K562 (cell line): ENCODE measurements around the gene RALGPS1. TPM values are rescaled to one million over a fixed set of nuclear protein-coding genes. Genes with fewer than 3 reads are reported as not detected.

Experiments
- ATAC-seq: fragments of 200-7000 bp; cut with Tn5 transposase; 3 replicates; pipeline ENCODE4 v1.9.1; 2020; ENCODE audit warnings: moderate library complexity
- BruUV-seq: library from RNA; stranded (reverse); fragments of 400-500 nt; replicated peaks from 2 replicates; lab custom pipeline; 2021; lab: Mats Ljungman, UMichigan
- CTCF ChIA-PET: fragments of 300-600 bp; formaldehyde crosslinking; extraction: SDS; loops from one replicate; lab custom pipeline; 2021; ENCODE audit warnings: low intra/inter-chr PET ratio; lab: Yijun Ruan, JAX
- POLR2A ChIA-PET: fragments of 300-600, 350-650 bp; sonication (Branson Sonifier 250); formaldehyde crosslinking; extraction: SDS; loops from one replicate; lab custom pipeline; 2021; ENCODE audit warnings: antibody characterized with exemption, inconsistent platforms; lab: Yijun Ruan, JAX
- DNase-seq, 4 experiments: peaks; one replicate each; pipeline versions ENCODE4 v3.0.0 to v3.0.0-alpha.2; 2011 to 2018; ENCODE audit warnings: low spot score in 3 of 4, mixed read lengths in 3 of 4; ENCODE audit errors: extremely low read depth in 1 of 4
- FAIRE-seq: peaks from 2 replicates; lab custom pipeline; 2011; peaks lifted over from hg19 to GRCh38; lab: Jason Lieb, UNC
- H2AFZ ChIP-seq: 2 replicates; pipeline ENCODE4 v1.6.0; 2011; ENCODE audit warnings: low read depth, low read length, control low read depth, inconsistent platforms
- H3K27ac ChIP-seq: fragments of 200-600 bp; 3 replicates; pipeline ENCODE4 v1.8.0; 2011; ENCODE audit warnings: low read depth, mild to moderate bottlenecking, control low read depth, inconsistent platforms, low read length, moderate library complexity, mixed read lengths; ENCODE audit errors: extremely low read depth
- H3K27me3 ChIP-seq, 2 experiments: fragments of 300-600 bp in 1 of 2; 2 replicates in 1 of 2; 3 replicates in 1 of 2; pipeline versions ENCODE4 v1.6.0 to v1.8.0; 2011; ENCODE audit warnings: inconsistent platforms in 2 of 2, low read length in 2 of 2, mild to moderate bottlenecking in 1 of 2, mixed read lengths in 1 of 2, moderate library complexity in 1 of 2; ENCODE audit not compliant: control insufficient read depth in 2 of 2, insufficient read depth in 2 of 2
- H3K36me3 ChIP-seq: fragments of 300-600 bp; 3 replicates; pipeline ENCODE4 v1.8.0; 2011; ENCODE audit warnings: mild to moderate bottlenecking, low read length, inconsistent platforms; ENCODE audit not compliant: control insufficient read depth, insufficient read depth
- H3K4me1 ChIP-seq, 2 experiments: fragments of 200-600 bp in 1 of 2; replicated peaks in 1 of 2; 2 replicates in 1 of 2; 3 replicates in 1 of 2; pipeline versions ENCODE4 v1.5.1 to v1.8.0; 2011; ENCODE audit warnings: inconsistent platforms in 2 of 2, low read length in 2 of 2, mild to moderate bottlenecking in 1 of 2, mixed read lengths in 1 of 2, moderate library complexity in 1 of 2; ENCODE audit not compliant: control insufficient read depth in 2 of 2, insufficient read depth in 2 of 2
- H3K4me2 ChIP-seq: 2 replicates; pipeline ENCODE4 v1.6.1; 2011; ENCODE audit warnings: low read length, control low read depth, inconsistent platforms, mixed read lengths; ENCODE audit not compliant: insufficient read depth
- H3K4me3 ChIP-seq: fragments of 200-600 bp; sonication (generic), shearing (Covaris generic); 2 replicates; pipeline ENCODE4 v1.5.1; 2016; ENCODE audit warnings: control low read depth, inconsistent platforms
- H3K79me2 ChIP-seq: fragments of 200-600 bp; 3 replicates; pipeline ENCODE4 v1.8.0; 2011; ENCODE audit warnings: low read length, inconsistent platforms; ENCODE audit not compliant: control insufficient read depth, insufficient read depth
- H3K9ac ChIP-seq, 2 experiments: 2 replicates each; pipeline versions ENCODE4 v1.6.0 to v1.6.1; 2011; ENCODE audit warnings: low read depth in 2 of 2, low read length in 2 of 2, control low read depth in 1 of 2, inconsistent platforms in 1 of 2, mild to moderate bottlenecking in 1 of 2, mixed read lengths in 1 of 2; ENCODE audit not compliant: insufficient read depth in 1 of 2
- H3K9me1 ChIP-seq: one replicate; pipeline ENCODE4 v1.6.0; 2011; ENCODE audit warnings: inconsistent platforms, mild to moderate bottlenecking, low read length, moderate library complexity; ENCODE audit not compliant: control insufficient read depth, insufficient read depth
- H3K9me3 ChIP-seq: replicated peaks from 2 replicates; pipeline ENCODE4 v1.5.1; 2011; ENCODE audit warnings: low read depth, low read length, inconsistent platforms; ENCODE audit not compliant: control insufficient read depth, insufficient read depth
- H4K20me1 ChIP-seq: replicated peaks from 2 replicates; pipeline ENCODE4 v1.6.1; 2011; ENCODE audit warnings: low read length, inconsistent platforms, mixed read lengths; ENCODE audit not compliant: control insufficient read depth, insufficient read depth
- RFX5 ChIP-seq: IDR thresholded peaks from 2 replicates; pipeline ENCODE4 v1.6.1; 2011; ENCODE audit warnings: low read depth, mild to moderate bottlenecking, improper control_type of control experiment, low read length
- SPI1 ChIP-seq: IDR thresholded peaks from 2 replicates; pipeline ENCODE4 v1.6.1; 2011; ENCODE audit warnings: low read depth, low read length, control low read depth, borderline replicate concordance
- SREBF1 ChIP-seq: fragments of 150-350 bp; IDR thresholded peaks from 2 replicates; pipeline ENCODE4 v1.6.1; 2014; ENCODE audit warnings: antibody characterized with exemption, low read depth, low read length, borderline replicate concordance
- ZBED1 ChIP-seq: IDR thresholded peaks from 2 replicates; pipeline ENCODE4 v1.6.1; 2014
- ZNF174 ChIP-seq: fragments of 250-450 bp; sonication (Bioruptor Pico); IDR thresholded peaks from 2 replicates; pipeline ENCODE4 v1.4.0; 2020; ENCODE audit warnings: mild to moderate bottlenecking
- ZZZ3 ChIP-seq: fragments of 450-650 bp; IDR thresholded peaks from 2 replicates; pipeline ENCODE4 v1.6.1; 2016; ENCODE audit warnings: antibody characterized with exemption, mild to moderate bottlenecking, moderate library complexity
- WGBS: fragments of 100-300 bp; shearing (Covaris generic); methylation state at CpG from one replicate; pipeline ENCODE4 v1.1.6; 2016; ENCODE audit warnings: low coverage, mixed read lengths; ENCODE audit not compliant: insufficient coverage; ENCODE audit errors: missing lambda C conversion rate; 5-methylcytosine and 5-hydroxymethylcytosine counted together
- in situ Hi-C: fragments of 300-500 bp; cut with MboI; formaldehyde crosslinking; loops from 4 replicates; pipeline ENCODE4 v1.15.0; 2018; ENCODE audit warnings: inconsistent platforms, mixed read lengths
- intact Hi-C: fragments of 100-400 bp; cut with micrococcal nuclease; formaldehyde crosslinking; loops from 2 replicates; pipeline ENCODE4 v1.14.2; 2022
- polyA plus RNA-seq, 8 experiments: library from polyadenylated mRNA; depleted of rRNA in 4 of 8; stranded (reverse) in 5 of 8; unstranded in 3 of 8; fragments of >200 nt; fragmentation: Nextera tagmentation in 2 of 8; fragmentation: Illumina TruSeq in 1 of 8; extraction: Ambion mirVana in 2 of 8; extraction: Trizol in 1 of 8; gene quantifications; 2 replicates each; pipeline versions ENCODE4 v1.2.1 to v1.2.3, GENCODE V29; 2011 to 2014; ENCODE audit warnings: inconsistent platforms in 1 of 8, missing spikeins in 1 of 8
- total RNA-seq, 7 experiments: library from RNA; depleted of rRNA in 6 of 7; stranded (reverse); fragments of >200 nt in 6 of 7; fragmentation: Illumina TruSeq in 2 of 7; extraction: Trizol in 2 of 7; gene quantifications; 2 replicates each; pipeline versions ENCODE4 v1.2.1 to v1.2.3, GENCODE V29; 2011 to 2021; ENCODE audit warnings: low replicate concordance in 1 of 7
- TF ChIP-seq, protein P1 (sequence below): IDR thresholded peaks from 2 replicates; pipeline ENCODE4 v1.6.1; 2011; ENCODE audit not compliant: insufficient read length; ENCODE audit errors: extremely low read depth
- TF ChIP-seq, protein P2 (sequence below), 2 experiments: fragments of 450-650 bp; IDR thresholded peaks; 2 replicates each; pipeline ENCODE4 v1.6.1; 2018; ENCODE audit warnings: mild to moderate bottlenecking in 2 of 2, low read depth in 1 of 2; ENCODE audit not compliant: partially characterized antibody in 2 of 2

Gene RALGPS1
- total and polyA plus RNA-seq, 9 of the 15 experiments (the other 6 are each of a cell fraction or from before 2014, with no cell fraction given) = 0.04 to 2.6 (median 1.5) TPM

DNA sequence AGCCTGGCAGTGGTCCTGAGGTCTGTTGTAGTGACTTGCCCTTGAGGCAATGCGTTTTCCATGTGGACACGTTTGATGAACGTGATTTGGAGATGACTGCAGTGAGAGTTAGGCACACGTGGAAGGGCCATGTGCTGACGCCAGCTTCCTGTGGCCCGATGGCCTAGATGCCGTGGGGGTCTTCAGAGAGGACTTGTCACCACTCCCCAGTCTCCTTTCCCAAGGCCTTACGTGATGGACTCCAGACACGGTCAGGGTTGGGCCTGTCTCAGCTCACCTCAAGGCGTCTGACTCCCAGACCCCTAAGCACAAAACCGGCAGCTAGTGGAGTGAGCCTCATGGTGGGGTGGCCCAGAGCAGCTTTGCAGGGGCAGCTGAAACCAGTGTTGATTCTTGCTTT is 115.0 kb downstream of the RALGPS1 start:
- Histone ChIP-seq H3K9ac (no peak overlapping the region), H3K4me2 (no peak overlapping the region), H3K4me1 (peaks cover 0 to 5% of the 10 kb centered on the region in 2 experiments; a peak in 3 of 5 replicates), H3K36me3 (no peaks in the 10 kb centered on the region), H3K27me3 (peaks cover 4 to 43% of the 10 kb centered on the region in 2 experiments; a peak in 4 of 5 replicates), H4K20me1 (no peaks in the 10 kb centered on the region), H3K9me1 (no peaks in the 10 kb centered on the region), H2AFZ (no peak overlapping the region)
- POLR2A ChIA-PET = interaction anchor here (1.3 kb wide), 1 partner anchor 8 kb away, joined by 3 read pairs; no protein-coding TSS in a partner anchor
- ATAC-seq = no peak
- 7% methylated on average over 11 of the region's 11 CpGs for WGBS
- intact Hi-C loops (no loop called here), in situ Hi-C loops (no loop called here)
- no peak for DNase-seq
- CTCF ChIA-PET = no interaction called here
- BruUV-seq = no TSS peak
- no peak for FAIRE-seq
- TF ChIP-seq ZZZ3 = no peak
- TF ChIP-seq, all 486 proteins: peak for 0
- H3K27ac ChIP-seq = no peak overlapping the region
- H3K79me2 ChIP-seq = no peaks in the 10 kb centered on the region
- H3K4me3 ChIP-seq = no peak overlapping the region
- no peaks in the 10 kb centered on the region for H3K9me3 ChIP-seq

DNA sequence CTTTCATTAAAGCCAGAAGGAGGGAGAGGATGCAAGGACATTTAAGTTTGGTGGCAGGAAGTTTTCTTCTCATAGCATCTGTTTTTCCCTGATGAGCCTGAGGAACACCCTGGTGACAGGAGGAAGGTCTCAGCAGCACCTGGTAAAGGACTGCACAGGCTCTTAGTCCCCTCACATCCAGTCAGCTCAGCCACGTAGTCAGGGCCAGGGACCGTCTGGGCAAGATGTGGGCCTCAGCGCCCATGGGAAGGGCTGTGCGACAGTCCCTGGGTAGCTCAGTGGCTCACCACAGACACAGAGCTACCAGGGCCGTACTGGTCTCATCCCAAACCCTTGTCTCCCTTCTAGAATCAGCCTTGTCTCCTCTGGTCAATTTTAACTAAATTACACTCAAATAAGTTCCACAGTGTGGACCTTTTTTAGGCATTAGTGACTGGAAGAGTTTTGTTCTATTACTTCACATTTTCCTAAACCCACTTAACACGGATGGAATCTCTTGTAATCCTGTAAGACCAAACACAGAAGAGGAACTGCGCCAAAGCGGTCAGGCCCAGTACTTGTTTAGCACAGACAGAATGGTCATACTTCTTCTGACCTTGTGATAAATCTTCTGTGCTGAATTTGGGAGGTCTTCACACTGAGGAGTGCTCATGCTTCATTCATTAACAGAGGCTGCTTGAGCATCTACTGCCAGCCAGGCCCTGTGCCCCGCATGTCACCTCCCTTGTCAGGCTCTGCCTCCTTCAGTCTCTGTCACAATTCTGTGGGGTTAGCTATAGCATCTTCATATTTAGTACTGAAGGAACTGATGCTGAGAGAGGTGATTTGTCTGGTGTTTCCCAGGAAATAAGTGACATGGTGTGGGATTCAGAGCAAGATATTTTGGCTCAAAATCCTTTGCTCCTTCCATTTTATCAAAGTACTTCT is 116.5 kb downstream of the RALGPS1 start:
- no peak overlapping the region for H2AFZ ChIP-seq
- ATAC-seq = no peak
- no TSS peak for BruUV-seq
- TF ChIP-seq, protein P1, sequence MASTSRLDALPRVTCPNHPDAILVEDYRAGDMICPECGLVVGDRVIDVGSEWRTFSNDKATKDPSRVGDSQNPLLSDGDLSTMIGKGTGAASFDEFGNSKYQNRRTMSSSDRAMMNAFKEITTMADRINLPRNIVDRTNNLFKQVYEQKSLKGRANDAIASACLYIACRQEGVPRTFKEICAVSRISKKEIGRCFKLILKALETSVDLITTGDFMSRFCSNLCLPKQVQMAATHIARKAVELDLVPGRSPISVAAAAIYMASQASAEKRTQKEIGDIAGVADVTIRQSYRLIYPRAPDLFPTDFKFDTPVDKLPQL = no peak
- TF ChIP-seq, protein P2, sequence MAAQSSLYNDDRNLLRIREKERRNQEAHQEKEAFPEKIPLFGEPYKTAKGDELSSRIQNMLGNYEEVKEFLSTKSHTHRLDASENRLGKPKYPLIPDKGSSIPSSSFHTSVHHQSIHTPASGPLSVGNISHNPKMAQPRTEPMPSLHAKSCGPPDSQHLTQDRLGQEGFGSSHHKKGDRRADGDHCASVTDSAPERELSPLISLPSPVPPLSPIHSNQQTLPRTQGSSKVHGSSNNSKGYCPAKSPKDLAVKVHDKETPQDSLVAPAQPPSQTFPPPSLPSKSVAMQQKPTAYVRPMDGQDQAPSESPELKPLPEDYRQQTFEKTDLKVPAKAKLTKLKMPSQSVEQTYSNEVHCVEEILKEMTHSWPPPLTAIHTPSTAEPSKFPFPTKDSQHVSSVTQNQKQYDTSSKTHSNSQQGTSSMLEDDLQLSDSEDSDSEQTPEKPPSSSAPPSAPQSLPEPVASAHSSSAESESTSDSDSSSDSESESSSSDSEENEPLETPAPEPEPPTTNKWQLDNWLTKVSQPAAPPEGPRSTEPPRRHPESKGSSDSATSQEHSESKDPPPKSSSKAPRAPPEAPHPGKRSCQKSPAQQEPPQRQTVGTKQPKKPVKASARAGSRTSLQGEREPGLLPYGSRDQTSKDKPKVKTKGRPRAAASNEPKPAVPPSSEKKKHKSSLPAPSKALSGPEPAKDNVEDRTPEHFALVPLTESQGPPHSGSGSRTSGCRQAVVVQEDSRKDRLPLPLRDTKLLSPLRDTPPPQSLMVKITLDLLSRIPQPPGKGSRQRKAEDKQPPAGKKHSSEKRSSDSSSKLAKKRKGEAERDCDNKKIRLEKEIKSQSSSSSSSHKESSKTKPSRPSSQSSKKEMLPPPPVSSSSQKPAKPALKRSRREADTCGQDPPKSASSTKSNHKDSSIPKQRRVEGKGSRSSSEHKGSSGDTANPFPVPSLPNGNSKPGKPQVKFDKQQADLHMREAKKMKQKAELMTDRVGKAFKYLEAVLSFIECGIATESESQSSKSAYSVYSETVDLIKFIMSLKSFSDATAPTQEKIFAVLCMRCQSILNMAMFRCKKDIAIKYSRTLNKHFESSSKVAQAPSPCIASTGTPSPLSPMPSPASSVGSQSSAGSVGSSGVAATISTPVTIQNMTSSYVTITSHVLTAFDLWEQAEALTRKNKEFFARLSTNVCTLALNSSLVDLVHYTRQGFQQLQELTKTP (IDR thresholded peaks at IDR 0.05; ENCODE audit: low read depth in 1 of 2, partially characterized antibody in 2 of 2) = no peak
- no peak for TF ChIP-seq SREBF1
- no peak for TF ChIP-seq ZBED1
- TF ChIP-seq RFX5 = no peak
- TF ChIP-seq SPI1 = peak; percentile 56; the same call in 1 of the 2 replicates
- TF ChIP-seq ZNF174 (CRISPR knock-in tag) = no peak
- H3K9me3 ChIP-seq = no peaks in the 10 kb centered on the region
- H3K4me3 ChIP-seq = no peak overlapping the region
- no peak overlapping the region for H3K9ac ChIP-seq
- POLR2A ChIA-PET = no interaction called here
- WGBS = 19% methylated on average over 9 of the region's 9 CpGs
- H4K20me1 ChIP-seq = no peaks in the 10 kb centered on the region
- no peaks in the 10 kb centered on the region for H3K79me2 ChIP-seq
- no peak for DNase-seq
- FAIRE-seq = no peak
- peaks cover 0 to 43% of the 10 kb centered on the region in 2 experiments; a peak in 4 of 5 replicates for H3K27me3 ChIP-seq
- H3K27ac ChIP-seq = no peak overlapping the region
- no peak overlapping the region for H3K4me2 ChIP-seq
- intact Hi-C loops = no loop called here
- peaks cover 0 to 12% of the 10 kb centered on the region in 2 experiments; a peak in 3 of 5 replicates for H3K4me1 ChIP-seq
- in situ Hi-C loops = no loop called here
- H3K36me3 ChIP-seq = no peaks in the 10 kb centered on the region
- H3K9me1 ChIP-seq = no peaks in the 10 kb centered on the region
- CTCF ChIA-PET = no interaction called here
